AG09309 (cell line): ENCODE measurements around the gene IRS4.

Experiments
- DNase-seq: peaks from one replicate; pipeline ENCODE4 v3.0.0-alpha.2; 2010; ENCODE audit warnings: low read depth
- H3K4me3 ChIP-seq: 2 replicates; pipeline ENCODE4 v1.5.1; 2011; ENCODE audit warnings: mild to moderate bottlenecking, low read depth, low read length, moderate library complexity; ENCODE audit not compliant: control insufficient read depth
- CTCF ChIP-seq: IDR thresholded peaks from 2 replicates; pipeline ENCODE4 v1.5.1; 2011; ENCODE audit warnings: mild to moderate bottlenecking, low read depth, low read length, inconsistent platforms; ENCODE audit not compliant: insufficient read depth, control insufficient read depth; ENCODE audit errors: missing control alignments

The IRS4 gene

GRCh38 chrX:108712886-108713285 lies 23.5 kb downstream of the IRS4 start:
- no peak for TF ChIP-seq CTCF
- DNase-seq = no peak
- H3K4me3 ChIP-seq = no peak overlapping the region

GRCh38 chrX:108704839-108705238 lies 31.5 kb downstream of the IRS4 start:
- DNase-seq = no peak
- TF ChIP-seq CTCF = no peak
- no peak overlapping the region for H3K4me3 ChIP-seq

GRCh38 chrX:108702530-108702929 lies 33.8 kb downstream of the IRS4 start:
- no peak for TF ChIP-seq CTCF
- H3K4me3 ChIP-seq = no peak overlapping the region
- DNase-seq = no peak

- TF ChIP-seq CTCF = no peak
- H3K4me3 ChIP-seq = no peak overlapping the region
- DNase-seq = no peak
These were observed 34.7 kb downstream of the IRS4 start for GRCh38 chrX:108701633-108702032.

GRCh38 chrX:108699368-108699767 lies 37.0 kb downstream of the IRS4 start:
- DNase-seq = no peak
- no peak overlapping the region for H3K4me3 ChIP-seq
- peak; percentile 32 for TF ChIP-seq CTCF

GRCh38 chrX:108696690-108697089 lies 39.7 kb downstream of the IRS4 start:
- H3K4me3 ChIP-seq = no peak overlapping the region
- no peak for DNase-seq
- no peak for TF ChIP-seq CTCF
